GM23338 (cell line): Measurements from ENCODE around the gene TMEM87B. TPM values are rescaled to one million over a fixed set of nuclear protein-coding genes. Genes with fewer than 3 reads are reported as not detected.

Source experiments
- ATAC-seq: fragments of 200-7000 bp; cut with Tn5 transposase; 3 replicates; pipeline ENCODE4 v1.9.1; 2020
- DNase-seq: peaks from one replicate; pipeline ENCODE4 v3.0.0-alpha.2; 2015; ENCODE audit warnings: low spot score
- H2AFZ ChIP-seq: fragments of 200-600 bp; sonication (generic); 2 replicates; pipeline ENCODE4 v1.8.0; 2016; ENCODE audit warnings: antibody characterized with exemption, mild to moderate bottlenecking, moderate library complexity
- H3F3A ChIP-seq: fragments of 200-600 bp; sonication (generic); replicated peaks from 2 replicates; pipeline ENCODE4 v1.8.0; 2017; ENCODE audit warnings: antibody characterized with exemption, mixed run types, low read depth
- H3K27ac ChIP-seq: fragments of 200-600 bp; sonication (generic); 2 replicates; pipeline ENCODE4 v1.6.1; 2016; ENCODE audit warnings: low read depth
- H3K27me3 ChIP-seq: fragments of 200-600 bp; sonication (generic); 2 replicates; pipeline ENCODE4 v1.8.0; 2016; ENCODE audit warnings: mild to moderate bottlenecking, mixed run types, moderate library complexity; ENCODE audit not compliant: insufficient read depth
- H3K36me3 ChIP-seq: fragments of 200-600 bp; sonication (generic); 2 replicates; pipeline ENCODE4 v1.8.0; 2016; ENCODE audit warnings: mild to moderate bottlenecking; ENCODE audit not compliant: insufficient read depth
- H3K4me1 ChIP-seq: fragments of 200-600 bp; sonication (generic); 2 replicates; pipeline ENCODE4 v1.8.0; 2016; ENCODE audit warnings: mild to moderate bottlenecking, moderate library complexity; ENCODE audit not compliant: insufficient read depth
- H3K4me2 ChIP-seq: fragments of 200-600 bp; sonication (generic); 2 replicates; pipeline ENCODE4 v1.7.1; 2017; ENCODE audit warnings: mixed run types
- H3K4me3 ChIP-seq: fragments of 200-600 bp; sonication (generic); 2 replicates; pipeline ENCODE4 v1.6.1; 2016; ENCODE audit warnings: mixed run types
- H3K79me2 ChIP-seq: fragments of 200-600 bp; sonication (generic); replicated peaks from 2 replicates; pipeline ENCODE4 v1.8.0; 2017; ENCODE audit warnings: mild to moderate bottlenecking; ENCODE audit not compliant: insufficient read depth
- H3K9me2 ChIP-seq: fragments of 200-600 bp; sonication (generic); 2 replicates; pipeline ENCODE4 v1.8.0; 2017; ENCODE audit not compliant: insufficient read depth
- H4K20me1 ChIP-seq: fragments of 200-600 bp; sonication (generic); replicated peaks from 2 replicates; pipeline ENCODE4 v1.8.0; 2017; ENCODE audit warnings: mild to moderate bottlenecking; ENCODE audit not compliant: insufficient read depth
- H3K27ac Mint-ChIP-seq: 2 replicates; pipeline ENCODE4 v1.8.0; 2020; ENCODE audit warnings: inconsistent platforms, mild to moderate bottlenecking, moderate library complexity, mixed read lengths
- H3K27me3 Mint-ChIP-seq: 3 replicates; pipeline ENCODE4 v1.8.0; 2022; ENCODE audit warnings: low read depth, mild to moderate bottlenecking, moderate library complexity, mixed read lengths, inconsistent platforms; ENCODE audit not compliant: insufficient read depth, poor library complexity
- H3K36me3 Mint-ChIP-seq: 3 replicates; pipeline ENCODE4 v1.8.0; 2021; ENCODE audit warnings: low read depth, mild to moderate bottlenecking, inconsistent platforms, moderate library complexity, mixed read lengths
- H3K4me1 Mint-ChIP-seq: 3 replicates; pipeline ENCODE4 v1.8.0; 2020; ENCODE audit warnings: mild to moderate bottlenecking, inconsistent platforms, mixed read lengths
- H3K4me3 Mint-ChIP-seq: 3 replicates; pipeline ENCODE4 v1.8.0; 2021; ENCODE audit warnings: moderate library complexity, mild to moderate bottlenecking, inconsistent platforms, mixed read lengths
- H3K9me3 Mint-ChIP-seq: 3 replicates; pipeline ENCODE4 v1.8.0; 2020; ENCODE audit warnings: moderate library complexity, mild to moderate bottlenecking, inconsistent platforms, mixed read lengths
- CREB1 ChIP-seq: fragments of 250-450 bp; sonication (Bioruptor Pico); IDR thresholded peaks from 2 replicates; pipeline ENCODE4 v1.5.0; 2020; ENCODE audit warnings: low read depth, mild to moderate bottlenecking, moderate library complexity
- CTCF ChIP-seq, 2 experiments: fragments of 200-600 bp in 1 of 2; sonication (generic) in 1 of 2; conservative IDR thresholded peaks; 2 replicates each; pipeline versions ENCODE4 v1.5.1 to v1.6.1; 2016 to 2017; ENCODE audit warnings: antibody characterized with exemption in 2 of 2, low read depth in 2 of 2, mild to moderate bottlenecking in 2 of 2, moderate library complexity in 1 of 2
- EZH2 ChIP-seq: fragments of 200-600 bp; sonication (generic); IDR thresholded peaks from one replicate; pipeline ENCODE4 v1.8.0; 2017; ENCODE audit warnings: antibody characterized with exemption, mild to moderate bottlenecking, low read depth; ENCODE audit not compliant: unreplicated experiment
- EZH2phosphoT487 ChIP-seq: fragments of 200-600 bp; sonication (generic); IDR thresholded peaks from one replicate; pipeline ENCODE4 v1.8.1; 2018; ENCODE audit warnings: antibody characterized with exemption; ENCODE audit not compliant: unreplicated experiment
- JUNB ChIP-seq: IDR thresholded peaks from one replicate; pipeline ENCODE4 v1.6.1; 2016; ENCODE audit warnings: antibody characterized with exemption; ENCODE audit not compliant: unreplicated experiment
- NANOG ChIP-seq: IDR thresholded peaks from 2 replicates; pipeline ENCODE4 v1.6.1; 2016; ENCODE audit warnings: antibody characterized with exemption, borderline replicate concordance
- POLR2AphosphoS5 ChIP-seq: IDR thresholded peaks from 2 replicates; pipeline ENCODE4 v1.6.1; 2016; ENCODE audit warnings: antibody characterized with exemption, low read depth
- ZNF114 ChIP-seq: fragments of 250-450 bp; sonication (Bioruptor Pico); IDR thresholded peaks from 2 replicates; pipeline ENCODE4 v1.5.0; 2020; ENCODE audit warnings: mild to moderate bottlenecking, moderate library complexity
- ZNF331 ChIP-seq: fragments of 250-450 bp; sonication (Bioruptor Pico); IDR thresholded peaks from 2 replicates; pipeline ENCODE4 v1.5.0; 2020; ENCODE audit warnings: low read depth, mild to moderate bottlenecking, moderate library complexity
- polyA plus RNA-seq: library from polyadenylated mRNA; unstranded; fragments of >200 nt; fragmentation: Nextera tagmentation; extraction: Ambion mirVana; gene quantifications from 2 replicates; pipeline ENCODE4 v1.2.1, GENCODE V29; 2016
- total RNA-seq: library from RNA; depleted of rRNA; stranded (reverse); fragments of >200 nt; shearing (Covaris generic); gene quantifications from 2 replicates; pipeline ENCODE4 v1.2.3, GENCODE V29; 2014
- TF ChIP-seq, protein P1 (sequence below): IDR thresholded peaks from 2 replicates; pipeline ENCODE4 v1.6.1; 2016; ENCODE audit warnings: antibody characterized with exemption
- TF ChIP-seq, protein P2 (sequence below): fragments of 250-450 bp; sonication (Bioruptor Pico); IDR thresholded peaks from 2 replicates; pipeline ENCODE4 v1.5.0; 2020; ENCODE audit warnings: mild to moderate bottlenecking, moderate library complexity
- TF ChIP-seq, protein P3 (sequence below): IDR thresholded peaks from one replicate; pipeline ENCODE4 v1.6.1; 2018; ENCODE audit warnings: antibody characterized with exemption; ENCODE audit not compliant: unreplicated experiment

TMEM87B gene
- total and polyA plus RNA-seq, 2 experiments from 2014 or later, result 7.0 to 15.4 TPM

- Mint-ChIP-seq H3K36me3 (peaks cover 2% of the 10 kb centered on the region; the same call in 1 of the 3 replicates), H3K9me3 (peaks cover 3% of the 10 kb centered on the region; the same call in 1 of the 3 replicates), H3K27me3 (peaks cover 2% of the 10 kb centered on the region), H3K27ac (no peak overlapping the region), H3K4me3 (no peak overlapping the region), H3K4me1 (peaks cover 14% of the 10 kb centered on the region)
- Histone ChIP-seq H4K20me1 (no peaks in the 10 kb centered on the region), H3K79me2 (no peaks in the 10 kb centered on the region), H3K4me1 (peaks cover 12% of the 10 kb centered on the region), H3K27ac (no peak overlapping the region), H3K4me3 (no peak overlapping the region), H3K27me3 (no peaks in the 10 kb centered on the region), H3K4me2 (no peak overlapping the region), H3F3A (peaks cover 4% of the 10 kb centered on the region; the same call in 1 of the 2 replicates), H3K36me3 (no peaks in the 10 kb centered on the region), H2AFZ (no peak overlapping the region), H3K9me2 (no peaks in the 10 kb centered on the region)
- ATAC-seq, result no peak
- no peak for DNase-seq
- TF ChIP-seq ZNF331 (no peak), JUNB (no peak), NANOG (no peak), ZNF114 (no peak), POLR2AphosphoS5 (no peak), EZH2phosphoT487 (no peak), CTCF (conservative IDR thresholded peaks at IDR 0.05; ENCODE audit: low read depth in 2 of 2) (no peak), CREB1 (CRISPR knock-in tag) (no peak), EZH2 (no peak)
- TF ChIP-seq, protein P1, sequence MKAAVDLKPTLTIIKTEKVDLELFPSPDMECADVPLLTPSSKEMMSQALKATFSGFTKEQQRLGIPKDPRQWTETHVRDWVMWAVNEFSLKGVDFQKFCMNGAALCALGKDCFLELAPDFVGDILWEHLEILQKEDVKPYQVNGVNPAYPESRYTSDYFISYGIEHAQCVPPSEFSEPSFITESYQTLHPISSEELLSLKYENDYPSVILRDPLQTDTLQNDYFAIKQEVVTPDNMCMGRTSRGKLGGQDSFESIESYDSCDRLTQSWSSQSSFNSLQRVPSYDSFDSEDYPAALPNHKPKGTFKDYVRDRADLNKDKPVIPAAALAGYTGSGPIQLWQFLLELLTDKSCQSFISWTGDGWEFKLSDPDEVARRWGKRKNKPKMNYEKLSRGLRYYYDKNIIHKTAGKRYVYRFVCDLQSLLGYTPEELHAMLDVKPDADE, result no peak
- TF ChIP-seq, protein P2, sequence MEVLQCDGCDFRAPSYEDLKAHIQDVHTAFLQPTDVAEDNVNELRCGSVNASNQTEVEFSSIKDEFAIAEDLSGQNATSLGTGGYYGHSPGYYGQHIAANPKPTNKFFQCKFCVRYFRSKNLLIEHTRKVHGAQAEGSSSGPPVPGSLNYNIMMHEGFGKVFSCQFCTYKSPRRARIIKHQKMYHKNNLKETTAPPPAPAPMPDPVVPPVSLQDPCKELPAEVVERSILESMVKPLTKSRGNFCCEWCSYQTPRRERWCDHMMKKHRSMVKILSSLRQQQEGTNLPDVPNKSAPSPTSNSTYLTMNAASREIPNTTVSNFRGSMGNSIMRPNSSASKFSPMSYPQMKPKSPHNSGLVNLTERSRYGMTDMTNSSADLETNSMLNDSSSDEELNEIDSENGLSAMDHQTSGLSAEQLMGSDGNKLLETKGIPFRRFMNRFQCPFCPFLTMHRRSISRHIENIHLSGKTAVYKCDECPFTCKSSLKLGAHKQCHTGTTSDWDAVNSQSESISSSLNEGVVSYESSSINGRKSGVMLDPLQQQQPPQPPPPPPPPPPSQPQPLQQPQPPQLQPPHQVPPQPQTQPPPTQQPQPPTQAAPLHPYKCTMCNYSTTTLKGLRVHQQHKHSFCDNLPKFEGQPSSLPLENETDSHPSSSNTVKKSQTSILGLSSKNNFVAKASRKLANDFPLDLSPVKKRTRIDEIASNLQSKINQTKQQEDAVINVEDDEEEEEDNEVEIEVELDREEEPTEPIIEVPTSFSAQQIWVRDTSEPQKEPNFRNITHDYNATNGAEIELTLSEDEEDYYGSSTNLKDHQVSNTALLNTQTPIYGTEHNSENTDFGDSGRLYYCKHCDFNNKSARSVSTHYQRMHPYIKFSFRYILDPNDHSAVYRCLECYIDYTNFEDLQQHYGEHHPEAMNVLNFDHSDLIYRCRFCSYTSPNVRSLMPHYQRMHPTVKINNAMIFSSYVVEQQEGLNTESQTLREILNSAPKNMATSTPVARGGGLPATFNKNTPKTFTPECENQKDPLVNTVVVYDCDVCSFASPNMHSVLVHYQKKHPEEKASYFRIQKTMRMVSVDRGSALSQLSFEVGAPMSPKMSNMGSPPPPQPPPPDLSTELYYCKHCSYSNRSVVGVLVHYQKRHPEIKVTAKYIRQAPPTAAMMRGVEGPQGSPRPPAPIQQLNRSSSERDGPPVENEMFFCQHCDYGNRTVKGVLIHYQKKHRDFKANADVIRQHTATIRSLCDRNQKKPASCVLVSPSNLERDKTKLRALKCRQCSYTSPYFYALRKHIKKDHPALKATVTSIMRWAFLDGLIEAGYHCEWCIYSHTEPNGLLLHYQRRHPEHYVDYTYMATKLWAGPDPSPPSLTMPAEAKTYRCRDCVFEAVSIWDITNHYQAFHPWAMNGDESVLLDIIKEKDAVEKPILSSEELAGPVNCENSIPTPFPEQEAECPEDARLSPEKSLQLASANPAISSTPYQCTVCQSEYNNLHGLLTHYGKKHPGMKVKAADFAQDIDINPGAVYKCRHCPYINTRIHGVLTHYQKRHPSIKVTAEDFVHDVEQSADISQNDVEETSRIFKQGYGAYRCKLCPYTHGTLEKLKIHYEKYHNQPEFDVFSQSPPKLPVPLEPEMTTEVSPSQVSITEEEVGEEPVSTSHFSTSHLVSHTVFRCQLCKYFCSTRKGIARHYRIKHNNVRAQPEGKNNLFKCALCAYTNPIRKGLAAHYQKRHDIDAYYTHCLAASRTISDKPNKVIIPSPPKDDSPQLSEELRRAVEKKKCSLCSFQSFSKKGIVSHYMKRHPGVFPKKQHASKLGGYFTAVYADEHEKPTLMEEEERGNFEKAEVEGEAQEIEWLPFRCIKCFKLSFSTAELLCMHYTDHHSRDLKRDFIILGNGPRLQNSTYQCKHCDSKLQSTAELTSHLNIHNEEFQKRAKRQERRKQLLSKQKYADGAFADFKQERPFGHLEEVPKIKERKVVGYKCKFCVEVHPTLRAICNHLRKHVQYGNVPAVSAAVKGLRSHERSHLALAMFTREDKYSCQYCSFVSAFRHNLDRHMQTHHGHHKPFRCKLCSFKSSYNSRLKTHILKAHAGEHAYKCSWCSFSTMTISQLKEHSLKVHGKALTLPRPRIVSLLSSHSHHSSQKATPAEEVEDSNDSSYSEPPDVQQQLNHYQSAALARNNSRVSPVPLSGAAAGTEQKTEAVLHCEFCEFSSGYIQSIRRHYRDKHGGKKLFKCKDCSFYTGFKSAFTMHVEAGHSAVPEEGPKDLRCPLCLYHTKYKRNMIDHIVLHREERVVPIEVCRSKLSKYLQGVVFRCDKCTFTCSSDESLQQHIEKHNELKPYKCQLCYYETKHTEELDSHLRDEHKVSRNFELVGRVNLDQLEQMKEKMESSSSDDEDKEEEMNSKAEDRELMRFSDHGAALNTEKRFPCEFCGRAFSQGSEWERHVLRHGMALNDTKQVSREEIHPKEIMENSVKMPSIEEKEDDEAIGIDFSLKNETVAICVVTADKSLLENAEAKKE, result no peak
- TF ChIP-seq, protein P3, sequence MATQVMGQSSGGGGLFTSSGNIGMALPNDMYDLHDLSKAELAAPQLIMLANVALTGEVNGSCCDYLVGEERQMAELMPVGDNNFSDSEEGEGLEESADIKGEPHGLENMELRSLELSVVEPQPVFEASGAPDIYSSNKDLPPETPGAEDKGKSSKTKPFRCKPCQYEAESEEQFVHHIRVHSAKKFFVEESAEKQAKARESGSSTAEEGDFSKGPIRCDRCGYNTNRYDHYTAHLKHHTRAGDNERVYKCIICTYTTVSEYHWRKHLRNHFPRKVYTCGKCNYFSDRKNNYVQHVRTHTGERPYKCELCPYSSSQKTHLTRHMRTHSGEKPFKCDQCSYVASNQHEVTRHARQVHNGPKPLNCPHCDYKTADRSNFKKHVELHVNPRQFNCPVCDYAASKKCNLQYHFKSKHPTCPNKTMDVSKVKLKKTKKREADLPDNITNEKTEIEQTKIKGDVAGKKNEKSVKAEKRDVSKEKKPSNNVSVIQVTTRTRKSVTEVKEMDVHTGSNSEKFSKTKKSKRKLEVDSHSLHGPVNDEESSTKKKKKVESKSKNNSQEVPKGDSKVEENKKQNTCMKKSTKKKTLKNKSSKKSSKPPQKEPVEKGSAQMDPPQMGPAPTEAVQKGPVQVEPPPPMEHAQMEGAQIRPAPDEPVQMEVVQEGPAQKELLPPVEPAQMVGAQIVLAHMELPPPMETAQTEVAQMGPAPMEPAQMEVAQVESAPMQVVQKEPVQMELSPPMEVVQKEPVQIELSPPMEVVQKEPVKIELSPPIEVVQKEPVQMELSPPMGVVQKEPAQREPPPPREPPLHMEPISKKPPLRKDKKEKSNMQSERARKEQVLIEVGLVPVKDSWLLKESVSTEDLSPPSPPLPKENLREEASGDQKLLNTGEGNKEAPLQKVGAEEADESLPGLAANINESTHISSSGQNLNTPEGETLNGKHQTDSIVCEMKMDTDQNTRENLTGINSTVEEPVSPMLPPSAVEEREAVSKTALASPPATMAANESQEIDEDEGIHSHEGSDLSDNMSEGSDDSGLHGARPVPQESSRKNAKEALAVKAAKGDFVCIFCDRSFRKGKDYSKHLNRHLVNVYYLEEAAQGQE, result no peak
These were observed 25.9 kb upstream of the TMEM87B start for GRCh38 chr2:112029164-112029563.
